Smooth muscle cell (in vitro differentiated cells): ENCODE data around the gene EFS. TPM values are rescaled to one million over a fixed set of nuclear protein-coding genes. Genes with fewer than 3 reads are reported as not detected.

Experiments
- DNase-seq: peaks from one replicate; lab custom pipeline; 2025; ENCODE audit not compliant: unreplicated experiment; lab: John Stamatoyannopoulos, UW
- H2AFZ ChIP-seq: fragments of 200-600 bp; sonication (generic); 2 replicates; pipeline ENCODE4 v1.6.0; 2016; ENCODE audit warnings: antibody characterized with exemption, low read depth, mild to moderate bottlenecking
- H3F3A ChIP-seq: fragments of 200-600 bp; sonication (generic); 2 replicates; pipeline ENCODE4 v1.6.0; 2017; ENCODE audit warnings: antibody characterized with exemption, low read depth
- H3K27ac ChIP-seq: fragments of 200-600 bp; sonication (generic); 2 replicates; pipeline ENCODE4 v1.5.1; 2016; ENCODE audit warnings: low read depth, mild to moderate bottlenecking
- H3K27me3 ChIP-seq: fragments of 200-600 bp; sonication (generic); 2 replicates; pipeline ENCODE4 v1.6.1; 2016; ENCODE audit warnings: low read depth, mild to moderate bottlenecking
- H3K36me3 ChIP-seq: fragments of 200-600 bp; sonication (generic); 2 replicates; pipeline ENCODE4 v1.5.1; 2016; ENCODE audit warnings: low read depth
- H3K4me1 ChIP-seq: fragments of 200-600 bp; sonication (generic); 2 replicates; pipeline ENCODE4 v1.5.1; 2016; ENCODE audit warnings: low read depth
- H3K4me2 ChIP-seq: fragments of 200-600 bp; sonication (generic); 2 replicates; pipeline ENCODE4 v1.6.0; 2016; ENCODE audit warnings: mild to moderate bottlenecking
- H3K4me3 ChIP-seq: fragments of 200-600 bp; sonication (generic); 2 replicates; pipeline ENCODE4 v1.5.1; 2016; ENCODE audit warnings: mild to moderate bottlenecking
- H3K79me2 ChIP-seq: fragments of 200-600 bp; sonication (generic); 2 replicates; pipeline ENCODE4 v1.6.0; 2016; ENCODE audit warnings: low read depth, mild to moderate bottlenecking
- H3K9ac ChIP-seq: fragments of 200-600 bp; sonication (generic); 2 replicates; pipeline ENCODE4 v1.6.0; 2016; ENCODE audit warnings: low read depth
- H3K9me3 ChIP-seq: fragments of 200-600 bp; sonication (generic); replicated peaks from 2 replicates; pipeline ENCODE4 v1.5.1; 2016; ENCODE audit warnings: low read depth
- H4K20me1 ChIP-seq: fragments of 200-600 bp; sonication (generic); 2 replicates; pipeline ENCODE4 v1.6.0; 2016; ENCODE audit warnings: low read depth
- CTCF ChIP-seq: fragments of 200-600 bp; sonication (generic); IDR thresholded peaks from 2 replicates; pipeline ENCODE4 v1.5.1; 2017; ENCODE audit warnings: borderline replicate concordance, mild to moderate bottlenecking, antibody characterized with exemption; ENCODE audit not compliant: insufficient read depth, poor library complexity, severe bottlenecking
- WGBS: methylation state at CpG from one replicate; pipeline ENCODE4 v1.1.7; 2016; ENCODE audit warnings: low lambda C conversion rate; 5-methylcytosine and 5-hydroxymethylcytosine counted together
- polyA plus RNA-seq: library from polyadenylated mRNA; unstranded; fragments of >200 nt; fragmentation: Nextera tagmentation; extraction: Ambion mirVana; gene quantifications from 2 replicates; pipeline ENCODE4 v1.2.1, GENCODE V29; 2016
- total RNA-seq: library from RNA; depleted of rRNA; stranded (reverse); fragments of >200 nt; gene quantifications from 2 replicates; pipeline ENCODE4 v1.2.3, GENCODE V29; 2014

Gene EFS
- total and polyA plus RNA-seq, 2 experiments from 2014 or later: 23.9 to 41.3 TPM

GRCh38 chr14:23344481-23344880, 20.5 kb downstream of the EFS start:
- WGBS: 91% methylated on average over 3 of the region's 3 CpGs
- H4K20me1 ChIP-seq: no peaks in the 10 kb centered on the region
- TF ChIP-seq CTCF: no peak
- H3K27ac ChIP-seq: no peak overlapping the region
- no peaks in the 10 kb centered on the region for H3K27me3 ChIP-seq
- no peak overlapping the region for H3K4me2 ChIP-seq
- no peaks in the 10 kb centered on the region for H3K4me1 ChIP-seq
- no peak overlapping the region for H2AFZ ChIP-seq
- no peaks in the 10 kb centered on the region for H3K9me3 ChIP-seq
- no peaks in the 10 kb centered on the region for H3F3A ChIP-seq
- no peak overlapping the region for H3K4me3 ChIP-seq
- H3K9ac ChIP-seq: no peak overlapping the region
- H3K36me3 ChIP-seq: no peaks in the 10 kb centered on the region
- DNase-seq: no peak
- no peaks in the 10 kb centered on the region for H3K79me2 ChIP-seq

GRCh38 chr14:23339506-23340268, 25.3 kb downstream of the EFS start:
- Histone ChIP-seq H2AFZ (no peak overlapping the region), H3K9me3 (no peaks in the 10 kb centered on the region)
- WGBS: 88% methylated on average over 1 of the region's 1 CpG

GRCh38 chr14:23335623-23336022, 29.3 kb downstream of the EFS start:
- WGBS: 92% methylated on average over 5 of the region's 5 CpGs

More at GRCh38 chr14:23339506-23340268, 25.3 kb downstream of the EFS start:
- Histone ChIP-seq H3F3A (no peaks in the 10 kb centered on the region), H3K27me3 (no peaks in the 10 kb centered on the region), H3K4me3 (no peak overlapping the region), H3K4me1 (no peaks in the 10 kb centered on the region), H3K36me3 (no peaks in the 10 kb centered on the region), H3K4me2 (no peak overlapping the region), H3K79me2 (no peaks in the 10 kb centered on the region), H3K27ac (no peak overlapping the region), H4K20me1 (no peaks in the 10 kb centered on the region), H3K9ac (no peak overlapping the region)
- TF ChIP-seq CTCF: no peak
- no peak for DNase-seq

More at GRCh38 chr14:23335623-23336022, 29.3 kb downstream of the EFS start:
- no peak for DNase-seq
- H3K9ac ChIP-seq: no peak overlapping the region
- no peak overlapping the region for H3K4me3 ChIP-seq
- no peak overlapping the region for H3K4me2 ChIP-seq
- no peaks in the 10 kb centered on the region for H3K4me1 ChIP-seq
- no peaks in the 10 kb centered on the region for H3K36me3 ChIP-seq
- no peak overlapping the region for H2AFZ ChIP-seq
- H3F3A ChIP-seq: no peaks in the 10 kb centered on the region
- no peaks in the 10 kb centered on the region for H3K79me2 ChIP-seq
- no peaks in the 10 kb centered on the region for H3K9me3 ChIP-seq
- no peak for TF ChIP-seq CTCF
- no peaks in the 10 kb centered on the region for H3K27me3 ChIP-seq
- no peak overlapping the region for H3K27ac ChIP-seq
- no peaks in the 10 kb centered on the region for H4K20me1 ChIP-seq
